AG20443 (cell line): ENCODE results near the gene ADISSP.

ENCODE experiments used
- DNase-seq: peaks from one replicate; pipeline ENCODE4 v3.0.0; 2012; ENCODE audit warnings: low spot score, mixed read lengths

The ADISSP gene

GRCh38 chr20:3755269-3755668, 12.3 kb downstream of the ADISSP start:
- DNase-seq: no peak

GRCh38 chr20:3754276-3754630, 13.3 kb downstream of the ADISSP start:
- no peak for DNase-seq

GRCh38 chr20:3753501-3754275, 13.9 kb downstream of the ADISSP start:
- DNase-seq: no peak

- DNase-seq: peak; percentile 89
Observed at GRCh38 chr20:3753098-3753497, 14.5 kb downstream of the ADISSP start.

- DNase-seq: no peak
Observed at GRCh38 chr20:3752386-3752759, 15.2 kb downstream of the ADISSP start.

GRCh38 chr20:3751675-3752385, 15.7 kb downstream of the ADISSP start:
- DNase-seq: no peak

- DNase-seq: no peak
Observed at GRCh38 chr20:3751305-3751674, 16.3 kb downstream of the ADISSP start.

GRCh38 chr20:3749689-3750531, 17.6 kb downstream of the ADISSP start:
- DNase-seq: peak; percentile 73

GRCh38 chr20:3749087-3749688, 18.4 kb downstream of the ADISSP start:
- no peak for DNase-seq

GRCh38 chr20:3748073-3748472, 19.5 kb downstream of the ADISSP start:
- DNase-seq: no peak

- no peak for DNase-seq
Observed at GRCh38 chr20:3747471-3747870, 20.1 kb downstream of the ADISSP start.

- DNase-seq: no peak
Observed at GRCh38 chr20:3745686-3746173, 21.8 kb downstream of the ADISSP start.

GRCh38 chr20:3744806-3745685, 22.5 kb downstream of the ADISSP start:
- peak; percentile 47 for DNase-seq

- no peak for DNase-seq
Observed at GRCh38 chr20:3744037-3744436, 23.5 kb downstream of the ADISSP start.

GRCh38 chr20:3743251-3743650, 24.3 kb downstream of the ADISSP start:
- no peak for DNase-seq

- no peak for DNase-seq
Observed at GRCh38 chr20:3741836-3742458, 25.6 kb downstream of the ADISSP start.

- no peak for DNase-seq
Observed at GRCh38 chr20:3740615-3741301, 26.8 kb downstream of the ADISSP start.

- DNase-seq: no peak
Observed at GRCh38 chr20:3739926-3740451, 27.6 kb downstream of the ADISSP start.

- no peak for DNase-seq
Observed at GRCh38 chr20:3739054-3739925, 28.3 kb downstream of the ADISSP start.
